Stimulated activated CD4-positive, alpha-beta T cell treated with anti-CD3 and anti-CD28 coated beads, Interleukin-12 subunit alpha, Interleukin-12 subunit beta, amount 100 ng/mL, for 4 hours (primary cell): Measurements from ENCODE around the gene LSM3.

Source experiments
- DNase-seq: peaks from one replicate; pipeline ENCODE4 v3.0.0-alpha.2; 2020

Gene LSM3

GRCh38 chr3:14158370-14158769 is 20.2 kb upstream of the LSM3 start:
- DNase-seq, result no peak

GRCh38 chr3:14159426-14159825 is 19.2 kb upstream of the LSM3 start:
- no peak for DNase-seq

- no peak for DNase-seq
These were observed 17.3 kb upstream of the LSM3 start for GRCh38 chr3:14161282-14161681.

- no peak for DNase-seq
These were observed 16.4 kb upstream of the LSM3 start for GRCh38 chr3:14162178-14162577.

- DNase-seq, result no peak
These were observed 11.6 kb upstream of the LSM3 start for GRCh38 chr3:14166877-14167603.

GRCh38 chr3:14169435-14169834 is 9.2 kb upstream of the LSM3 start:
- no peak for DNase-seq

- no peak for DNase-seq
These were observed 8.7 kb upstream of the LSM3 start for GRCh38 chr3:14169871-14170270.

- no peak for DNase-seq
These were observed 8.0 kb upstream of the LSM3 start for GRCh38 chr3:14170531-14171159.

GRCh38 chr3:14172496-14172895 is 6.1 kb upstream of the LSM3 start:
- DNase-seq, result no peak

- no peak for DNase-seq
These were observed 4.1 kb upstream of the LSM3 start for GRCh38 chr3:14174483-14174882.

GRCh38 chr3:14175383-14176037 is 3.1 kb upstream of the LSM3 start:
- no peak for DNase-seq

- DNase-seq, result no peak
These were observed 904 bp upstream of the LSM3 start for GRCh38 chr3:14177580-14178246.

- DNase-seq, result no peak
These were observed 473 bp downstream of the LSM3 start for GRCh38 chr3:14179114-14179465.

GRCh38 chr3:14179795-14180194 is 1.2 kb downstream of the LSM3 start:
- DNase-seq, result no peak

- DNase-seq, result no peak
These were observed 2.6 kb downstream of the LSM3 start for GRCh38 chr3:14181253-14181652.

GRCh38 chr3:14183015-14183577 is 4.5 kb downstream of the LSM3 start:
- DNase-seq, result no peak

GRCh38 chr3:14186854-14187458 is 8.3 kb downstream of the LSM3 start:
- DNase-seq, result no peak

- DNase-seq, result no peak
These were observed 9.6 kb downstream of the LSM3 start for GRCh38 chr3:14188041-14188754.

GRCh38 chr3:14194865-14195264 is 16.2 kb downstream of the LSM3 start:
- no peak for DNase-seq

GRCh38 chr3:14199641-14200040 is 21.0 kb downstream of the LSM3 start:
- no peak for DNase-seq

GRCh38 chr3:14200276-14200675 is 21.7 kb downstream of the LSM3 start:
- DNase-seq, result no peak

- no peak for DNase-seq
These were observed 22.2 kb downstream of the LSM3 start for GRCh38 chr3:14200841-14201240.
